Measurements from ENCODE around the gene RERE. TPM values are rescaled to one million over a fixed set of nuclear protein-coding genes. Genes with fewer than 3 reads are reported as not detected.

RERE gene
- total RNA-seq, 2 experiments from 2014 or later, result 96.6 to 101 TPM

- Mint-ChIP-seq H3K4me3 (no peak overlapping the region), H3K4me1 (peaks cover 2% of the 10 kb centered on the region), H3K27me3 (no peaks in the 10 kb centered on the region), H3K9me3 (no peaks in the 10 kb centered on the region), H3K27ac (no peak overlapping the region), H3K36me3 (ENCODE audit: low read depth) (peaks cover 5% of the 10 kb centered on the region)
- no peak for DNase-seq
- ChIA-PET CTCF (interaction anchor here (0.9 to 2.6 kb wide), 4 partner anchors 9 to 101 kb away, joined by 3 to 9 read pairs (median 3); no protein-coding TSS in a partner anchor), POLR2A (interaction anchor here (1.0 to 1.5 kb wide), 3 partner anchors 10 to 15 kb away, joined by 3 to 4 read pairs (median 3); no protein-coding TSS in a partner anchor)
Observed at GRCh38 chr1:8662380-8663072, 154.9 kb downstream of the RERE start.

DNA sequence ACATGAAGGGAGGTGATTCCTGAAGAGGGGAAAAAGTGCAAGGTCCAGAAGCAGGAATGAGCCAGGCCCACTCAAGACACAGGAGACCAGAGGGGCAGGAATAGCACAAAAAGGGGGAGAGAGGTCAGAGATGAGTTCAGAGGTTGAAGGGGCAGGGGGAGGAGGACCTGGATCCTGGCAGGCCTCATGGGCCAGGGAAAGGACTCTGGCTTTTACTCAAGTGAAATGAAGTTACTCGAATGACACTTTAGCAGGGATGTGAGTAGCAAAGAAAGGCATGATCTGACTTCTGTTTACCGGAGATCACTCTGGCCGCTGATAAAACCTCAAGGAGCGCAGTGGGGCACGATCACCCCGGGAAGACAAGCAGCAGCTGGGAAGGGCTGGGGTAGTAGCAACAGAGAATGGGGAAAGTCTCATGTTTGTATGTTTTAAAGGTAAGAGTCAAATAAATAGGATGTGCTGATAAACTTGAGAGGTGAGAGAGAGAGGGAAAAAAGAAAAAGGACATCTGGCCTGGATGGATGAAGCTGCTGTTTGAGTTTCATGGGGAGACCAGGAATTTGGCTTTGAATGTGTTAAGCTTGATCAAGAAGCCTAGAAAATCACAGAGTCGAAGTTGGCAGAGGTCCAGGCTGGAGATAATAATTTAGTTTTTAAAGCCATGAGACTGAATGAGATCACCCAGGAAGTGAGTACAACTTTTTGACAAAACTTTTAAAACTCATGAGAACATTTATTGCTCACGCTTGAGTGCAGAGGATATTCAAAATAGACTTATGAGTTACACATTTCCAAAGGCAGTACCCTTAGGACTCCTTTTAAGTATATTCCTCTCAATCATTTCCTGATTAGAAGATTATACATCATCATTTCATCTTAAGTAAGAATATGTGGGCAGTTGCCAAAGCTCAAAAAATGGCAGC is 156.0 kb downstream of the RERE start:
- H3K27me3 Mint-ChIP-seq, result no peaks in the 10 kb centered on the region
- ChIA-PET POLR2A (interaction anchor here (0.9 to 1.5 kb wide), 4 partner anchors 9 to 39 kb away, joined by 3 to 4 read pairs (median 3); no protein-coding TSS in a partner anchor), CTCF (interaction anchor here (1.0 to 2.6 kb wide), 3 partner anchors 8 to 100 kb away, joined by 3 to 9 read pairs (median 3); no protein-coding TSS in a partner anchor)
- no peak for DNase-seq
- H3K4me3 Mint-ChIP-seq, result no peak overlapping the region
- peaks cover 5% of the 10 kb centered on the region for H3K36me3 Mint-ChIP-seq (ENCODE audit: low read depth)
- peak overlapping the region; percentile 10 for H3K27ac Mint-ChIP-seq
- no peaks in the 10 kb centered on the region for H3K9me3 Mint-ChIP-seq
- peaks cover 2% of the 10 kb centered on the region for H3K4me1 Mint-ChIP-seq

DNA sequence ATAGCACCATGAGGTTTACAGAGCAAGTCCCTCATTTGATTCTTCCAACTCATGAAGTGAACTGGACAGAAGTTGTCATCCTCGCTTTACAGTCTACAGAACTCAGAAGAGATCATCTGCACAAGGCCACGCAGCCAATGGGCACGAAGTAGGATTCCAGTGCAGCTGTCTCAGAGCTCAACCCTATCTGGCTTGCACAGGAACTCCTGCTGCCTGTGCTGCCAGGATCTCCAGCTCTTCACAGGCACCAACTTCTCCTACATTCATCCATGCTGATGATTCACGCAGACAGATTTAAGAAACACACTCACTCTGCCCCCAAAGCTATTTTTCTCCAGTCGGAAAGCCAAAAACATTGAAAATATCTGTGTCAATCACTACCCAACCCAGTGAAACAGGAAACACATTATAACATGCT is 157.0 kb downstream of the RERE start:
- no peak for DNase-seq

GRCh38 chr1:8659593-8659992 is 157.8 kb downstream of the RERE start:
- Mint-ChIP-seq H3K27ac (no peak overlapping the region), H3K27me3 (no peaks in the 10 kb centered on the region), H3K4me1 (peaks cover 4% of the 10 kb centered on the region), H3K36me3 (ENCODE audit: low read depth) (peaks cover 20% of the 10 kb centered on the region), H3K4me3 (no peak overlapping the region), H3K9me3 (no peaks in the 10 kb centered on the region)
- CTCF ChIA-PET, result no interaction called here
- POLR2A ChIA-PET, result interaction anchor here (0.7 kb wide), 1 partner anchor 848 kb away, joined by 3 read pairs; no protein-coding TSS in a partner anchor
- no peak for DNase-seq

More for the DNA sequence above, 157.0 kb downstream of the RERE start:
- Mint-ChIP-seq H3K9me3 (no peaks in the 10 kb centered on the region), H3K4me3 (no peak overlapping the region), H3K27me3 (no peaks in the 10 kb centered on the region), H3K4me1 (peaks cover 4% of the 10 kb centered on the region), H3K27ac (no peak overlapping the region), H3K36me3 (ENCODE audit: low read depth) (peaks cover 15% of the 10 kb centered on the region)
- ChIA-PET POLR2A (interaction anchor here (0.9 kb wide), 1 partner anchor 41 kb away, joined by 3 read pairs; no protein-coding TSS in a partner anchor), CTCF (interaction anchor here (1.0 to 2.6 kb wide), 3 partner anchors 9 to 99 kb away, joined by 3 to 9 read pairs (median 3); no protein-coding TSS in a partner anchor)

GRCh38 chr1:8653878-8654277 is 163.6 kb downstream of the RERE start:
- no peaks in the 10 kb centered on the region for H3K9me3 Mint-ChIP-seq
- no peak overlapping the region for H3K27ac Mint-ChIP-seq
- CTCF ChIA-PET, result interaction anchor here (1.9 kb wide), 1 partner anchor 73 kb away, joined by 5 read pairs; no protein-coding TSS in a partner anchor
- POLR2A ChIA-PET, result no interaction called here
- no peaks in the 10 kb centered on the region for H3K27me3 Mint-ChIP-seq
- no peak for DNase-seq
- peaks cover 40% of the 10 kb centered on the region for H3K4me1 Mint-ChIP-seq
- H3K36me3 Mint-ChIP-seq (ENCODE audit: low read depth), result peaks cover 41% of the 10 kb centered on the region
- no peak overlapping the region for H3K4me3 Mint-ChIP-seq

- H3K4me1 Mint-ChIP-seq, result peaks cover 50% of the 10 kb centered on the region
- H3K27ac Mint-ChIP-seq, result peak overlapping the region; percentile 69
- CTCF ChIA-PET, result interaction anchor here (1.3 to 1.4 kb wide), 2 partner anchors 52 to 66 kb away, joined by 3 read pairs; no protein-coding TSS in a partner anchor
- no peak overlapping the region for H3K4me3 Mint-ChIP-seq
- no peaks in the 10 kb centered on the region for H3K9me3 Mint-ChIP-seq
- DNase-seq, result no peak
- peaks cover 40% of the 10 kb centered on the region for H3K36me3 Mint-ChIP-seq (ENCODE audit: low read depth)
- no peaks in the 10 kb centered on the region for H3K27me3 Mint-ChIP-seq
- POLR2A ChIA-PET, result interaction anchor here (0.8 to 3.4 kb wide), 6 partner anchors 10 to 50 kb away, joined by 3 to 12 read pairs (median 4); no protein-coding TSS in a partner anchor
Observed at GRCh38 chr1:8652467-8653046, 164.9 kb downstream of the RERE start.

DNA sequence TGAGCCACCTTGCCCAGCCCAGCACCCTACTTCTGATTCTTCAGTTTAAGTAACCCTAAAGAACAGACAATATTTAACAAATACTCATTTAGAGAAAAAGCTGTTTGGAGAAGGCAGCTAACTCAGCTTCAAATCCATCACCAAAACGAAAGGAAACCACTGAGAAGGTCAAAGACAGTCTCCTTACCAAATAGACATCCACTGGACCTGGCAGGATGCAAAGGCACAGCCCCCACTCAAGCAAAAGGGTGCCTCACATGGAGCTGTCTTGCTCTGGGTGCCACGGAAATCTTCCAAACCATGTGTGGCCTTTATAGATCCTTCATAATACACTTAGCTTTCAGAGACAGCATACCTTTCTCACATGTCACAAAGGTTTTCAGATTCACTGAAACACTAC is 165.5 kb downstream of the RERE start:
- no peak overlapping the region for H3K4me3 Mint-ChIP-seq
- H3K4me1 Mint-ChIP-seq, result peaks cover 55% of the 10 kb centered on the region
- peak overlapping the region; percentile 69 for H3K27ac Mint-ChIP-seq
- H3K27me3 Mint-ChIP-seq, result no peaks in the 10 kb centered on the region
- no peak for DNase-seq
- H3K36me3 Mint-ChIP-seq (ENCODE audit: low read depth), result peaks cover 40% of the 10 kb centered on the region
- H3K9me3 Mint-ChIP-seq, result no peaks in the 10 kb centered on the region
- POLR2A ChIA-PET, result interaction anchor here (0.8 to 3.4 kb wide), 7 partner anchors 10 to 60 kb away, joined by 3 to 12 read pairs (median 4); no protein-coding TSS in a partner anchor
- CTCF ChIA-PET, result interaction anchor here (1.1 to 1.4 kb wide), 4 partner anchors 20 to 197 kb away, joined by 3 to 6 read pairs (median 3); no protein-coding TSS in a partner anchor

DNA sequence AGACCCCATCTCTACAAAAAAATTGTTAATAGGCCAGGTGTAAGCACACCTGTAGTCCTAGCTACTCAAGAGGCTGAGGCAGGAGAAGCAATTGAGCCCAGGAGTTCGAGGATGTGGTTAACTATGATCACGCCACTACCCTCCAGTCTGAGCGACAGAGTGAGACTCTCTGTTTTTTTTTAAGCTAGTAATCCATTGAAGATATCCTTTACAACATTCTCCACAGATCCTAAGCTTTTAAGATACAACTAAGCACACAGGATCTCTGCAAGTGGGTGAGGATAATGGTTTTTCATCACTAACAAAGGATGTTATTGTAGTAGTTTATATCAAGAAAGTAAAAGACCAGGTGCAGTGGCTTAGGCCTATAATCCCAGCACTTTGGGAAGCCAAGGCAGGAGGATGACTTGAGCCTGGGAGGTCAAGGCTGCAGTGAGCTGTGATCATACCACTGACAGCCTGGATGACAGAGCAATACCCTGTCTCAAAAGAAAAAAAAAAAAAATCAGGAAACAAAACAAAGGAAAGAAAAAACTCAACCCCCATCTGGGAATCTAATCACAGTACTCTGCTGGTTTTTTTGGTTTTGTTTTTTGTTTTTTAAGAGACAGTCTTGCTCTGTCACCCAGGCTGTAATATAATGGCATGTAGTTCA is 166.1 kb downstream of the RERE start:
- no peaks in the 10 kb centered on the region for H3K9me3 Mint-ChIP-seq
- CTCF ChIA-PET, result interaction anchor here (1.0 to 1.4 kb wide), 7 partner anchors 12 to 197 kb away, joined by 3 to 6 read pairs (median 3); no protein-coding TSS in a partner anchor
- peak overlapping the region; percentile 69 for H3K27ac Mint-ChIP-seq
- POLR2A ChIA-PET, result interaction anchor here (1.0 to 3.4 kb wide), 6 partner anchors 12 to 61 kb away, joined by 3 to 12 read pairs (median 4); no protein-coding TSS in a partner anchor
- H3K36me3 Mint-ChIP-seq (ENCODE audit: low read depth), result peaks cover 41% of the 10 kb centered on the region
- peaks cover 59% of the 10 kb centered on the region for H3K4me1 Mint-ChIP-seq
- DNase-seq, result peak; percentile 50
- no peaks in the 10 kb centered on the region for H3K27me3 Mint-ChIP-seq
- no peak overlapping the region for H3K4me3 Mint-ChIP-seq

GRCh38 chr1:8649875-8650274 is 167.6 kb downstream of the RERE start:
- Mint-ChIP-seq H3K27me3 (no peaks in the 10 kb centered on the region), H3K27ac (no peak overlapping the region), H3K36me3 (ENCODE audit: low read depth) (peaks cover 29% of the 10 kb centered on the region), H3K4me3 (no peak overlapping the region), H3K4me1 (peaks cover 57% of the 10 kb centered on the region), H3K9me3 (no peaks in the 10 kb centered on the region)
- POLR2A ChIA-PET, result interaction anchor here (0.9 to 1.1 kb wide), 2 partner anchors 12 to 117 kb away, joined by 3 to 4 read pairs; no protein-coding TSS in a partner anchor
- no peak for DNase-seq
- CTCF ChIA-PET, result interaction anchor here (1.1 kb wide), 1 partner anchor 76 kb away, joined by 6 read pairs; no protein-coding TSS in a partner anchor

GRCh38 chr1:8649027-8649426 is 168.4 kb downstream of the RERE start:
- CTCF ChIA-PET, result no interaction called here
- DNase-seq, result no peak
- no peak overlapping the region for H3K27ac Mint-ChIP-seq
- H3K27me3 Mint-ChIP-seq, result no peaks in the 10 kb centered on the region
- H3K4me1 Mint-ChIP-seq, result peaks cover 59% of the 10 kb centered on the region
- peaks cover 27% of the 10 kb centered on the region for H3K36me3 Mint-ChIP-seq (ENCODE audit: low read depth)
- POLR2A ChIA-PET, result interaction anchor here (1.1 kb wide), 1 partner anchor 13 kb away, joined by 3 read pairs; no protein-coding TSS in a partner anchor
- no peak overlapping the region for H3K4me3 Mint-ChIP-seq
- H3K9me3 Mint-ChIP-seq, result no peaks in the 10 kb centered on the region

DNA sequence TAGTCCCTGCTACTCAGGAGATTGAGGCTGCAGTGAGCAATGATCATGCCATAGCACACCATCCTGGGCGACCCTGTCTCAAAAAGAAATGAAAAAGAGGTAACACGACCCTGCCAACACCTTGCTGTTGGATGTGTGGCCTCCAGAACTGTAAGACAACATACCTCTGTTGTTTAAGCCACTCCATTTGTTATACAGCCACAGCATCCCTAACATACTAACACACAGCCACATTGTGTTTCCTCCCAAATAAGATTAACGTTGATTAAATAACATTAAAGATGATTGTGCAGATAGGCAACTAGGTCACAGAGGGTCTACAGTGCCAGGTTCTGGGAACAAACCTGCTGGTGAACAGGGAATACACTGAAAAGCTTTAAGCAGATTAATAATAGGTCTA is 170.4 kb downstream of the RERE start:
- ChIA-PET POLR2A (interaction anchor here (0.7 to 1.5 kb wide), 7 partner anchors 9 to 56 kb away, joined by 3 to 5 read pairs (median 3); no protein-coding TSS in a partner anchor), CTCF (interaction anchor here (1.1 to 1.3 kb wide), 3 partner anchors 19 to 25 kb away, joined by 3 to 5 read pairs (median 4); no protein-coding TSS in a partner anchor)
- H3K36me3 Mint-ChIP-seq (ENCODE audit: low read depth), result peaks cover 24% of the 10 kb centered on the region
- H3K9me3 Mint-ChIP-seq, result no peaks in the 10 kb centered on the region
- H3K27me3 Mint-ChIP-seq, result no peaks in the 10 kb centered on the region
- no peak overlapping the region for H3K27ac Mint-ChIP-seq
- H3K4me1 Mint-ChIP-seq, result peaks cover 53% of the 10 kb centered on the region
- no peak for DNase-seq
- H3K4me3 Mint-ChIP-seq, result no peak overlapping the region

Measured in activated CD4-positive, alpha-beta memory T cell treated with anti-CD3 and anti-CD28 coated beads, Interleukin-2, amount 10 ng/mL, durations not matched to agents 7 days and 5 days (primary cell).